ENCODE data around the gene ST3GAL4. TPM values are rescaled to one million over a fixed set of nuclear protein-coding genes. Genes with fewer than 3 reads are reported as not detected.

ST3GAL4 gene
- total and polyA plus RNA-seq, 2 of the 8 experiments (the other 6 are each of a cell fraction or from before 2014, with no cell fraction given) = 15.6 to 20.0 TPM

DNA sequence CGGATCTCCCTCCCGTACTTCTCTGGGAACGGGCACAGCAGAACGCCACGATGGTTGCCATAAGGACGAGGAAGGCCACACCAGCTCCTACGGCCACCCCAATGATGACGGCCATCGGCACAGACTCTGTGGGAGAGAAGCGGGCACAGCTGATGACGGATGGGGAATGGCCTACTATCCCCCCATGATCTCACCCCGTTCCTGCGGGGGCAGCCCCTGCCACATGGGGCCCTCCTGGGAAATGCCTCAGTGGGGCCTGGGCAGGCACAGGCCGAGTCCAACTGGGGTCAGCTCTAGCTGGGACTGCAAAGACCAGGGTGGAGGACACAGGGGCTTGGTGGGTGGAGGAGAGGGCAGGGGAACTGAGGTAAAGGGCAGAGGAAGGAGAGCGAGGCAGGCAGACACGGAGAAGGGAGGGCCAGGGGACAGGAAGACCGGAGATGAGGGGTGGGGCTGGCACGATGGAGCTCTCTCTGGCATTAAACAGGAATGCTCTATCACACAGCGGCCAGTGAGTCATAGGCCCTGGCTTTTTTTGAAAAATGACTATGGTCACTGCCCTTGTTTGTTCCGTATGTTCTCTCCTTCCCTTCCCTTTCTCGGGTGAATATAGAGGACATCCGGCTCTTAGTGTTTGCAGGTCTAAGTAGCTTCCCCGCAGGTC, 76.0 kb downstream of the ST3GAL4 start (continued):
- TF ChIP-seq PHF8 (conservative IDR thresholded peaks at IDR 0.05; ENCODE audit: low read depth, low read length) = no peak
- TF ChIP-seq SUZ12 (IDR thresholded peaks at IDR 0.05; ENCODE audit: low read length) = no peak
